G401.6 (cell line): ENCODE data around the gene PIGW.

Experiments used
- FAIRE-seq: peaks from 2 replicates; lab custom pipeline; 2012; peaks lifted over from hg19 to GRCh38; lab: Jason Lieb, UNC

PIGW gene

GRCh38 chr17:36509272-36509985 is 25.4 kb upstream of the PIGW start:
- no peak for FAIRE-seq

GRCh38 chr17:36510636-36511035 is 24.2 kb upstream of the PIGW start:
- FAIRE-seq: no peak

GRCh38 chr17:36511216-36511615 is 23.6 kb upstream of the PIGW start:
- no peak for FAIRE-seq

GRCh38 chr17:36512641-36513040 is 22.1 kb upstream of the PIGW start:
- no peak for FAIRE-seq

GRCh38 chr17:36514856-36515255 is 19.9 kb upstream of the PIGW start:
- no peak for FAIRE-seq

GRCh38 chr17:36515837-36516236 is 18.9 kb upstream of the PIGW start:
- no peak for FAIRE-seq

GRCh38 chr17:36523113-36523512 is 11.7 kb upstream of the PIGW start:
- no peak for FAIRE-seq

GRCh38 chr17:36524428-36524876 is 10.3 kb upstream of the PIGW start:
- no peak for FAIRE-seq

- FAIRE-seq: no peak
These were observed 9.7 kb upstream of the PIGW start for GRCh38 chr17:36525113-36525512.

- no peak for FAIRE-seq
These were observed 8.9 kb upstream of the PIGW start for GRCh38 chr17:36525888-36526287.

- FAIRE-seq: no peak
These were observed 7.1 kb upstream of the PIGW start for GRCh38 chr17:36527621-36528250.

GRCh38 chr17:36529121-36529520 is 5.7 kb upstream of the PIGW start:
- FAIRE-seq: no peak

- FAIRE-seq: no peak
These were observed 2.3 kb upstream of the PIGW start for GRCh38 chr17:36532435-36532975.

GRCh38 chr17:36533935-36534839 is 600 bp upstream of the PIGW start:
- no peak for FAIRE-seq

GRCh38 chr17:36535669-36536081 is 888 bp downstream of the PIGW start:
- no peak for FAIRE-seq

GRCh38 chr17:36540696-36541095 is 5.9 kb downstream of the PIGW start:
- FAIRE-seq: no peak

- FAIRE-seq: no peak
These were observed 8.0 kb downstream of the PIGW start for GRCh38 chr17:36542755-36543154.

- FAIRE-seq: no peak
These were observed 9.2 kb downstream of the PIGW start for GRCh38 chr17:36544044-36544306.

GRCh38 chr17:36544307-36545076 is 9.7 kb downstream of the PIGW start, which contains the start of gene GGNBP2:
Gene GGNBP2, plus strand, starts transcription at chr17:36544919. Its CDS starts 806 bp downstream, at chr17:36545725.
- no peak for FAIRE-seq

- FAIRE-seq: no peak
These were observed 10.3 kb downstream of the PIGW start for GRCh38 chr17:36545077-36545464.

- no peak for FAIRE-seq
These were observed 11.0 kb downstream of the PIGW start for GRCh38 chr17:36545465-36546417.
